GM21526 (cell line): ENCODE results near the gene COL1A1.

Experiments used
- ATAC-seq: cut with Tn5 transposase; IDR thresholded peaks from one replicate; pipeline ENCODE4 v1.9.1; 2021; ENCODE audit warnings: moderate library complexity; ENCODE audit not compliant: unreplicated experiment, low FRiP score

Gene COL1A1

GRCh38 chr17:50203086-50203485 is 1.7 kb upstream of the COL1A1 start:
- no peak for ATAC-seq

- ATAC-seq = peak; percentile 63
Observed at GRCh38 chr17:50200457-50201275, 765 bp downstream of the COL1A1 start.

- ATAC-seq = peak; percentile 26
Observed at GRCh38 chr17:50199803-50200456, 1.5 kb downstream of the COL1A1 start.

GRCh38 chr17:50199211-50199802 is 2.1 kb downstream of the COL1A1 start:
- no peak for ATAC-seq

GRCh38 chr17:50198026-50198669 is 3.3 kb downstream of the COL1A1 start:
- no peak for ATAC-seq

DNA sequence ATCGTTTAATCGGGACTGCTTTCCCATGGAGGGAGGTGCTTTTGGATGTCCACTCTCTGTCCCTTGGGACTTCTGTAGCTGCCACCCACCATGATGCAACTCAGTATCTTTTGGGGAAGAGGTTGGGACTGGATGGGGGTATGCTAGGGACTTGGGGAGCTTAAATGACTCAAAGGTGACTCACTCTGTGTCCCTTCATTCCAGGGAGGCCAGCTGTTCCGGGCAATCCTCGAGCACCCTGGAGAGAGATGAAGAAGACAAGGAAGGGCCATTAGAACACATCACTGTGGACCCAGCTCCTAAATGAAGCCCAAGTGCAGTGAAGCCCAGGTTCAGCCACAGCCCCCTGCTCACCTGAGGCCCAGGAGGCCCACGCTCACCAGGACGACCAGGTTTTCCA is 4.6 kb downstream of the COL1A1 start:
- no peak for ATAC-seq

GRCh38 chr17:50196036-50196435 is 5.4 kb downstream of the COL1A1 start:
- ATAC-seq = no peak

DNA sequence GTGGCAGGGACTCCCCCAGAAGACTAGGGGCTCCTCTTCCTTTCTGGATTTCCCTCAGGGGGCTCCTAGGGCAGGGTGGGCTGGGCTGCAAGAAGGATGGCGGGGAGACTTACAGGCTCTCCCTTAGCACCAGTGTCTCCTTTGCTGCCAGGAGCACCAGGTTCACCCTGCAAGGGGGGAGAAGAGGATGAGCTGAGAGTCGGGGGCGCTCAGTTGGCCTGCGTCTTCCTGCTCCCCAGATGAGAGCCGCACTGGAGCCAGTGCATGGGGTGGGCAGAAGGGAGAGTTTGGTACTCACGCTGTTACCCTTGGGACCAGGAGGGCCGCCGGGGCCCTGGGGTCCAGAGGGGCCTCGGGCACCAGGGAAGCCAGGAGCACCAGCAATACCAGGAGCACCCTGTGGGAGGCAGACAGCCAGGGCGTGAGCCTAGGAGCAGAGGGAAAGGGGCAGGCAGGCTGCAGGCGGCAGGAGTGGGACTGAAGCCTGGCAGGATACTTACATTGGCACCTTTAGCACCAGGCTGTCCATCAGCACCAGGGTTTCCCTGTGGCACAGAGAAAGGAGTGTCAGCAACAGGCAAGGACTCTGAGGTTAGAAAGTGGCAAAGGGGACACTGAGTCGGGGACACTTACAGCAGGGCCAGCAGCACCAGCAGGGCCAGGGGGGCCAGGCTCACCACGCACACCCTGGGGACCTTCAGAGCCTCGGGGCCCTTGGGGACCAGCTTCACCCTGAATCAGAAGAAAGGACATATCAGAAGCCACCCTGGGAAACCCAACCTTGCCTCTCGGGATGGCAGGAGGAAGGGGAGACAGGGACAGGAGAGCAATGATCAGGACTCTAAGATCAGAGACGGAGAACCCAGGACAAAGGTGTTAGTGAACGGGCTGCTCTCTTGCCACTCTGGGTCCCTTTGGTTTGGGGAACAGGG is 6.2 kb downstream of the COL1A1 start:
- no peak for ATAC-seq

GRCh38 chr17:50194140-50194933 is 7.1 kb downstream of the COL1A1 start:
- ATAC-seq = no peak

DNA sequence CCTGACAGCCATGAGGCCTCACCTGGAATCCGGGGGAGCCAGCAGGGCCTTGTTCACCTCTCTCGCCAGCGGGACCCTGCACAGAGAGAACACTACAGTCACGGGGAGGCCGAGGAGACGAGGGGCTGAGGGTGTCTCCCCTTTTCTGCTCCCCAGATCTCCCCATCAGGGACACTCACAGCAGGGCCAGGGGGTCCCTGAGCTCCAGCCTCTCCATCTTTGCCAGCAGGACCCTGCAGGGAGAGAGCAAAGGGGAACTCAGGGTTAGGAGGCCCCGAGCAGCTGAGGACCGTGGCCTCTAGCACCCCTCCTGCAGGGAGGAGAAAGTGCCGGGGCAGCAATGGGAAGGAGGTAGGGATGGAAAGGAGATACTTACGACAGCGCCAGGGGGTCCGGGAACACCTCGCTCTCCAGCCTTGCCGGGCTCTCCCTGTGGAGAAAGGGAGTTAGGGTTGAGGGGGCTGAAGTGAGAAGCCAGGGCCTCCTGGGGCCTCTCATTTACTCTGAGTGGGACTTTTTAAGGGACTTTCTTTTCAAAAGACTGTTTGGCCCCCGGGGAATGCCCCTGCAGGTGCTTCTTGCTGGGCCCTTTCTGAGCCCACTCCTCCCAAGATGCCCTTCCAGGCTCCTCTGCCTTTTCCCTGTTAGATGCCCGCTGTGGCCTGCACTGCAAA is 8.7 kb downstream of the COL1A1 start:
- ATAC-seq = no peak

DNA sequence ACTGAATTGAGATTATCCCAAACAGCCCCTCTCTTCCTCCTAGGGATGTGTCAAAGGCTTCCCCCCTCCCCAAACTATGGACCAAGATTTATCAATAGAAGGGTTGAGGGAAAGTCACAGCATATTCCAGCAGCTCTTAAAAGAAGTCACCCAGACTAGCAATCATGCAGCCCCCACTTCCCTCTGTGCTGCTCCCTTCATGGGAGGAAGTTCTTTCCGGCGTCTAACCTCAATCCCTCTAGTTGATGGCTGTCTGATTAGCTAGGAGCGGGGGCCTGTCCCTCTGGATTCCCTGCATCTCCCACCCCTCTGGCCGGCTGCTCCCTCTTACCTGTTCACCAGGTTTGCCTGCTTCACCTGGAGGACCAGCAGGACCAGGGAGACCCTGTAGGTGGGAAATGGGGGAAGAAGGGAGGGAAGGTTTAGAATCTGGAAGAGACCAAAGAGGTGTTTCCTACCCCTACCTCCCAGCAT is 9.2 kb downstream of the COL1A1 start:
- no peak for ATAC-seq

GRCh38 chr17:50191359-50192143 is 9.9 kb downstream of the COL1A1 start:
- no peak for ATAC-seq

- no peak for ATAC-seq
Observed at GRCh38 chr17:50190603-50191358, 10.7 kb downstream of the COL1A1 start.

- no peak for ATAC-seq
Observed at GRCh38 chr17:50190293-50190602, 11.2 kb downstream of the COL1A1 start.

- no peak for ATAC-seq
Observed at GRCh38 chr17:50189550-50190292, 11.7 kb downstream of the COL1A1 start.

- no peak for ATAC-seq
Observed at GRCh38 chr17:50188921-50189549, 12.4 kb downstream of the COL1A1 start.
